NCI-H2227 (cell line): ENCODE results near the gene MCEE.
"Not testable (repeated sequence)": the region's sequence is repeated elsewhere in the genome, so short reads cannot be mapped to it uniquely, and the experiment has no call there.

ENCODE experiments used
- DNase-seq: peaks from one replicate; lab custom pipeline; 2025; ENCODE audit not compliant: unreplicated experiment; lab: John Stamatoyannopoulos, UW

Gene MCEE

DNA sequence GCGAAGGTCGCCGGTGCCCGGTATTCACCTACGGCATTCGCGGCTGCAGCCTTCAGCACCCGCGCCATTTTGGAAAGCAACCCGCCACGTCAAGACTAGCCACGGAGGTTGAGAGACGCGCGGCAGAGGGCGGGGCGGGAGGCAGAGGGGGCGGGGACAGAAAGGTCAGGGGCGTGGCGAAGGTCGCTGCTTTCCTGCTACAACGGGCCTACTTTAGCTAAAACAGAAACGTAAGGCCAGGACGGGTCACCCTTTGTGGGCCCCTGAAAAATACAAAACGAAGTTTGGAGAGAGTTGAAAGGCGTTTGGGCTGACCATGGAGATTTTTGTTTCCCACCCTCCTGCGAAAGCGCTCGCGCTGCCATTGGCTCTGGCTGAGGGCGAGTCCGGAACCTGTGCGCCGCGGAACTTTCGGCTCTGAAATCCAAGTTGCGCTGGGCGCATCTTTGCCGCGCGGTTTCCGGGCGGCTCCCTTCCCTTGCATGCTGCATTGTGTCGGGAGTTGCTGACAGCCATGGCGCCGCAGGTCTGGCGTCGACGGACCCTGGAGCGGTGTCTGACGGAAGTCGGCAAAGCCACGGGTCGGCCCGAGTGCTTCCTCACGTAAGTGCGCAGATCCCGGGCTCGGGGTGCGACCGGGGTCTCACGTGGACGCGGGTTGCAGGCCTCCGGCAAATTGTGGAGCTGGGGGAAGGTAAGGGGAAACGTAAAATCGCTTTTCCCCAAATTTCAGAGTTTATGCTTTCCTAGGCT is at the start of gene MCEE, which contains the start of gene MPHOSPH10:
MCEE (minus strand) TSS at position 78 of the 753 bp plus-strand sequence; CDS start at position 68, 10 bp downstream.
MPHOSPH10 (plus strand) TSS at position 483 of the 753 bp plus-strand sequence; CDS start at position 515, 32 bp downstream.
- peak; percentile 93 for DNase-seq

DNA sequence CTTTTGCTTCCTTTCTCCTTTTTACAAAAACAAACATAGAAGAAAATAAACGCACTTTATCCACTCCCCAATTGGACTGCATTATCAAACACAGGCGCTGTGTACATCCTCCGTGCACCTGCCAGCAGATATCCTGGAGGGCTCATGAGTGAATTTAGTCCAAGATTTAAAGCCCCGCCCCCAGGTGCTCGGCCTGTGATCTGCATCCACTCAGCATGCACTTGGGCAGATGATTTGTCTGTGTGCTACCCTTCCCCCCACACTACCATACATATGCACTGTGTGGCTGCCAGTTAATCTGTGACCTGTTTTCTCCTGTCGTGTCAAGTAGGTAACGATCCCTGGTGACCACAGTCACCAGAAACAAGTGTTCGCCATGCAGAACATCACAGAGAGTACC is 48.8 kb upstream of the MCEE start:
- not testable (repeated sequence) for DNase-seq

DNA sequence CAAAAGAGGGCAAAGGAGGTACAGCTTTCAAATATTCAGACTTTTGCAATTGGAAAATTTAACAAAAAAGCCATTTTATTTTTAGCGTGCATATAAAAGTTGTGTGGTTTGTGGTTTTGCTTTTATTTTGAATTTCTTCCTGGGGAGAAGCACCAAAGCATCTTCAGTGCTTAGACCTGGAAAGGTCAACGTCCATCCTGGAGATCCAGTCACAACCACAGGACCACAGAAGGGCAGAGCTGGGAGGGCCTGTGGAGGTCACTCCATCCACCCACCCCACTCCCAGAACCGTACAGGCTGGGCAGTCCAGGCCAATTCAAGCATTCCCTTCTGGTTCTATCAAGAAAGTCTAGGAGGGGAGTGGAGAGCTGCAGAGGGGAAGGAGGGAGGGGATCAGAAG is 44.2 kb upstream of the MCEE start:
- no peak for DNase-seq

GRCh38 chr2:71173096-71173495 is 43.1 kb upstream of the MCEE start:
- no peak for DNase-seq

GRCh38 chr2:71166812-71167211 is 36.8 kb upstream of the MCEE start:
- no peak for DNase-seq

DNA sequence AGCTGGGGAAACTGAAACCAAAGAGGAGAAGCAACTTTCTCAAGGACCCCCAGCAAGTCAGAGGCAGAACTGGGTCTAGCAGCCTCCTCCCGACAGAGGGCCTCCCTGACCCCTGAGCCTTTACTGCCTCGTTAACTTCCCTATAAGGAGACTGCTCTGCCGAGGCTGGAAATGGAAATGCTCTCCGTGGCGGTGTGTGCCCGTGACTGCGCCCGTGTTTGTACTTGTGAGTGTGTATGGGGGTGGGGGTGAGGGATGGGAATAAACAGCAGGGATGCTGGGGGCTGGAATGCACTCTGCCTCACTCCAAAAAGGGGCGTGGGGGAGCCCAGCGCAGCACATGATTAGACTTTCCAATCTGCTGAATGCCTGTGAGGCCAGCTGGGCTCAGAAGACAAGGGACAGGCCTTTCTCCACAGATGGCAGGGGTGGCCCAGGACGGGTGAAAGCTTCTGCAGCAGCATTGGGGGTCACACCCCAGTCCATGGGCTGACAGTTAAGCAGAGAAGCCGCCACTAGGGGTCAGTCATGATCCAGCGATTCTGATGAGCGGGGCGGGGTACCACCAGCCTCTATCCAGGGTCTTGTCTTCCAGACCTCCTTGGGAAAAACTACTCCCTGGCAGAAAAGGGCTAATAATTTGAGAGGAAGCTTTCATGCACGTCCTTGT is 27.2 kb upstream of the MCEE start:
- DNase-seq, result peak; percentile 82

- peak; percentile 74 for DNase-seq
These were observed 26.5 kb upstream of the MCEE start for GRCh38 chr2:71156573-71156972.

- no peak for DNase-seq
These were observed 25.8 kb upstream of the MCEE start for GRCh38 chr2:71155846-71156245.

- DNase-seq, result no peak
These were observed 24.8 kb upstream of the MCEE start for GRCh38 chr2:71154798-71155197.

- no peak for DNase-seq
These were observed 24.2 kb upstream of the MCEE start for GRCh38 chr2:71154279-71154678.

DNA sequence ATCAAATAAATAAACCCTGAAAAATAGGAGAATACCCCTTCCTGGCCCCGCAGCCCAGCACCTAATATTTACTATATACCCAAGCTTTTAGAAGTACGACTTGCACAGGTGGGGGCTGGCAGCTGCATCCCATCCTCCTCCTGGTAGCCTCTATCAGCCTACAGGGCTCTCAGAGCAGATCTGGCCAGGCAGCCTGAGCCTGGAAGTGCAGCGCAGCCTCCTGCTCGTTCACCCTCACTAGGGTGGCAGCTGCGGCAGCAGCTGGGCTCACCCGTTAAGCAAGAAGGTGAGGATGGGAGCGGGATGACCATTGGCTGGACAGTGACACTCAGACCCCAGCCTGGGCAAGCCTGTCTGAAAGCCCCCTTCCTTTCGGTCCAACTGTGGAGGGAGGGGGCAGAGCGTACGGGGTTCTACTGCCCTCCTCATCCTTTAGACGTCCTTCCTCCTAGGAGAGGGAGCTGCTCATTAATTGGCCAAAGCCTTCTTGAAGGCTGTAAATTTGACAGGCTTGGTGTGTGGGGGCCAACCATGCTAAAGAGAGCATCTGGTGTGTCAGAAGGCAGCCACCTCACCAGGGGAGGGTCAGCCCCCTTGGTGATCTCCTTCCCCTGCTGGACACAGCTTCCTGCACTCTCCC is 23.7 kb upstream of the MCEE start:
- no peak for DNase-seq

GRCh38 chr2:71151620-71152019 is 21.6 kb upstream of the MCEE start:
- no peak for DNase-seq

GRCh38 chr2:71150082-71150816 is 20.2 kb upstream of the MCEE start:
- DNase-seq, result no peak

DNA sequence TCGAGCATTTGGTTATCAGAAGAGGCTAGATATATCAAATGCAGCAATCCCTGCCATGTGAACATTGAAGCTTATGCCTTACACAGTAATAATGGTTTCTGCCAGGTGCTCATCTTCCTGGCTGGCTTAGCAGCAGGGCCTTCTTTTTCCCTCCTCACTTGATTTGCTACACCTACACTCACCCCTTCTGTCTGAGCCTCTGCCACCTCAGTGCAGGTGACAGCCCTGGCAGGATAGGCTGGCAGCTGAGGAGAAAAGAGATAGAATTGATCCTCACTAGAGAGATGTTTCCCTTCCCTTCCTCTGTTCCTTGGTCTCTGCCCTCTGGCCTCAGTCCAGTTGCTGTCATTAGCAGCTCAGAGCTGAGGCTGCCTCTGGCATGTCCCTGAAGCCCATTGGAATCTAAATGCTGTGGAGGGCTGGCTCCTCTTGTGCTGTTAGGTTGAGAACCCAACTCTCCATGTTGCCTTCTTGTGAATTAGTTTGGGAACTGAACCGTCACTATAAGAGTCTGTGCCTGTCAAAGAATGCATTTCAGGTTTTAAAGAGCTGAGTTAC is 18.6 kb upstream of the MCEE start:
- no peak for DNase-seq

DNA sequence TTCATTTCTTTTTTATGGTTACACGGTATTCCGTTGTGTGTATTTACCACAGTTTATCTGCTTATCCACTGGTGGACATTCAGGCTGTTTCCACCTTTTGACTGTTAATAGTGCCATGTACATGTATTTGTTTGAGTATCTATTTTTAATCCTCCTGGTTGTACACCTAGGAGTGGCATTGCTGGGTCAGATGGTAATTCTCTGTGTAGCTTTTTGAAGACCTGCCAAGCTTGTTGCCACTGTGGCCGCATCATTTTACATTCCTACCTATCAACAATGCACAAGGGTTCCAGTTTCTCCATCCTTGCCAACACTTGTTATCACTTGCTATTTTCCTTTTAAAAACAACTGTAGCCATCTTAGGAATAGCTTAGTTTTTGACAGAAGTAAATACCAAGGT is 13.8 kb upstream of the MCEE start:
- DNase-seq, result no peak

DNA sequence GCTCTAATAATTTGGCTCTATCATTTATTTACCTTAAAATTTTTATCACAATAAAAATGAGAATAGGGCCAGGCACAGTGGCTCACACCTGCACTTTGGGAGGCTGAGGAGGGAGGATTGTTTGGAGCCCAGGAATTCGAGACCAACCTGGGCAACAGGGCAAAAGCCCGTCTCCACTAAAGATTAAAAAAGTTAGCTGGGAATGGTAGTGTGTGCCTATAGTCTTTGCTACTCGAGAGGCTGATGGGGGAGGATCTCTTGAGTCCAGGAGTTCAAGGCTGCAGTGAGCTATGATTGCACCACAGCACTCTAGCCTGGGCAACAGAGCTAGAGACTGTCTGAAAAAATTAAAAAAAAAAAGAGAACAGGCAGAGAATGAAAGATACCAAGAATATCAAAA is 6.1 kb upstream of the MCEE start:
- no peak for DNase-seq

- no peak for DNase-seq
These were observed 3.6 kb upstream of the MCEE start for GRCh38 chr2:71133603-71134002.

DNA sequence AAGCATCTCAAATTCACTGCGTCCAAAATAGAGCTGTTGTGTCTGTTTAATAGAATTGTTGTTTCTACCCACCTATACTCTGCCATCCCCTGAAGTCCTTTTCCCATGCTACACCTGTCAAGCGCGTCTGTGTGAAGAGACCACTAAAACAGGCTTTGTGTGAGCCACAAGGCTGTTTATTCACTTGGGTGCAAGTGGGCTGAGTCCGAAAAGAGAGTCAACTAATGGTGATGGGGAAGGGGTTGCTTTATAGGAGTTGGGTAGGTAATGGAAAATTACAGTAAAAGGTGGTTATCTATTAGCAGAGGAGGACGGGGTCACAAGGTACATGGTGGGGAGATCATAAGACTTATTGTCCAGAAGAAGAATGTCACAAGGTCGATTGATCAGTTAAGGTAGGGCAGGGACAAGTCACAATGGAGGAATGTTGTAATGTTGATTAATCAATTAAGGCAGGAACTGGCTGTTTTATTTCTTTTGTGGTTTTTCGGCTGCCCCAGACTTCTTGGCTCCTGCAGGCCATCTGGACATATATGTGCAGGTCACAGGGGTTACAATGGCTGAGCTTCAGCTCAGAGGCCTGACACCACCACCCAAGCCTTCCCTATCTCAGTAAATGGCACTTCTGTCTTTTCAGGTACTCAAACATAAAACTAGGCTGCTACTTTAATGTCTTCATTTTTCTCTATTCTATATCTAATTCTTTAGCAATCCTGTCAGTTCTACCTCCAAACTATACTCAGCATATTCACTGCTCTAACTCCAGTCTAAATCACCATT is 1.5 kb upstream of the MCEE start:
- DNase-seq, result not testable (repeated sequence)

DNA sequence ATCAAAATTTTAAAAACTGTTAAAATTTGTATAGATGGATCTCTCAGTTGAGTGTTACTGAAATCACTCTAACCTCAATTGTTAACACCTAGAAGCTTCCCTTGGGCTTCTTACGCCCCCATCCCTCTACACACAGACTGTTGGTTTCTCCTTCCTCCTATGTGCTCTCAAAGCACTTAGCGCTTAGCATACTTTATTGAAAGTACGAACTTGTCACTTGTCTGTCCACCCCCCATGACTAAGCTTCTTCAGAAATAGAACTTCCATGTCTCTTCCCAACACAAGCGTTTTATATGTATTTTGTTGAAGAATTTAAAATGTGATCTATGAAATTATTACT is 846 bp upstream of the MCEE start:
- peak; percentile 40 for DNase-seq

DNA sequence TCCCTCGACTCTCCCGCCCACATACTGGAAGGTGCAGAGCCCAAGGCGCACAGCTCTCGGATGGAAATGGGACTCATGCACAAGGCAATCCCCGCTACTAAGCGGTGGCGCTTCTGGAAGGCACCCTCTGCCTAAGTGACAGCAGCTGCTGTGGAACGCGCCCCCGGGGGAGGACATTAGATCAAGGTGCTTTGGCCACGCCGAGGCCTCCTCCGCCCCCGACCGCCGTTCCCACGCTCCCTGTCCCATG is 202 bp downstream of the MCEE start:
- no peak for DNase-seq
